WTC11 (cell line): ENCODE data around the gene MFSD12. TPM values are rescaled to one million over a fixed set of nuclear protein-coding genes. Genes with fewer than 3 reads are reported as not detected.

Source experiments
- ATAC-seq: fragments of 200-7000 bp; cut with Tn5 transposase; 2 replicates; pipeline ENCODE4 v1.10.0; 2021; ENCODE audit warnings: mild to moderate bottlenecking, moderate library complexity
- CTCF ChIA-PET: fragments of 300-600 bp; sonication (Branson Sonifier 250); formaldehyde crosslinking; loops from one replicate; lab custom pipeline; 2021; ENCODE audit warnings: antibody characterized with exemption; lab: Charles Lee
- POLR2A ChIA-PET: fragments of 350-600 bp; sonication (Branson Sonifier 250); formaldehyde crosslinking; loops from one replicate; lab custom pipeline; 2021; ENCODE audit warnings: antibody characterized with exemption; lab: Charles Lee
- DNase-seq: peaks from one replicate; pipeline ENCODE4 v3.0.0; 2021; ENCODE audit warnings: low spot score
- H3K27ac Mint-ChIP-seq: 2 replicates; pipeline ENCODE4 v1.8.0; 2021; ENCODE audit warnings: mixed read lengths
- H3K27me3 Mint-ChIP-seq: 2 replicates; pipeline ENCODE4 v1.8.0; 2021; ENCODE audit warnings: low read depth, mild to moderate bottlenecking, moderate library complexity, mixed read lengths
- H3K36me3 Mint-ChIP-seq: 2 replicates; pipeline ENCODE4 v1.8.0; 2021; ENCODE audit warnings: mixed read lengths
- H3K4me1 Mint-ChIP-seq: 2 replicates; pipeline ENCODE4 v1.8.0; 2022; ENCODE audit warnings: mixed read lengths
- H3K4me3 Mint-ChIP-seq: 2 replicates; pipeline ENCODE4 v1.8.0; 2021; ENCODE audit warnings: mild to moderate bottlenecking, moderate library complexity, mixed read lengths
- H3K9me3 Mint-ChIP-seq: 2 replicates; pipeline ENCODE4 v1.8.0; 2021; ENCODE audit warnings: mixed read lengths
- CBFB ChIP-seq: sonication (generic); formaldehyde crosslinking; IDR thresholded peaks from 2 replicates; pipeline ENCODE4 v1.8.1; 2022; ENCODE audit warnings: mild to moderate bottlenecking, low read depth, missing genetic modification reagents
- ELF4 ChIP-seq: sonication (generic); formaldehyde crosslinking; IDR thresholded peaks from 2 replicates; pipeline ENCODE4 v1.8.1; 2022; ENCODE audit warnings: low read depth, mild to moderate bottlenecking, moderate library complexity, missing genetic modification reagents
- FOXP1 ChIP-seq: sonication (generic); formaldehyde crosslinking; IDR thresholded peaks from 2 replicates; pipeline ENCODE4 v1.8.0; 2022; ENCODE audit warnings: missing genetic modification reagents, mild to moderate bottlenecking, moderate library complexity, borderline replicate concordance
- GABPB1 ChIP-seq: sonication (generic); formaldehyde crosslinking; IDR thresholded peaks from 2 replicates; pipeline ENCODE4 v1.8.1; 2023; ENCODE audit warnings: mild to moderate bottlenecking, missing genetic modification reagents
- HMGA2 ChIP-seq: fragments of 250-450 bp; sonication (Bioruptor Pico); IDR thresholded peaks from 2 replicates; pipeline ENCODE4 v1.4.0; 2021; ENCODE audit warnings: mild to moderate bottlenecking, moderate library complexity
- IRF2 ChIP-seq: sonication (generic); formaldehyde crosslinking; IDR thresholded peaks from 2 replicates; pipeline ENCODE4 v1.8.0; 2022; ENCODE audit warnings: low read depth, missing genetic modification reagents, borderline replicate concordance
- JAZF1 ChIP-seq: fragments of 250-450 bp; sonication (Bioruptor Pico); IDR thresholded peaks from 2 replicates; pipeline ENCODE4 v1.9.0; 2021; ENCODE audit warnings: moderate library complexity, mild to moderate bottlenecking, inconsistent platforms
- KAT7 ChIP-seq: sonication (generic); formaldehyde crosslinking; IDR thresholded peaks from 2 replicates; pipeline ENCODE4 v1.8.1; 2023; ENCODE audit warnings: missing genetic modification reagents, mild to moderate bottlenecking, borderline replicate concordance
- NFATC4 ChIP-seq: fragments of 250-450 bp; sonication (Bioruptor Pico); IDR thresholded peaks from 2 replicates; pipeline ENCODE4 v1.9.0; 2021; ENCODE audit warnings: mild to moderate bottlenecking
- NFYB ChIP-seq: sonication (generic); formaldehyde crosslinking; conservative IDR thresholded peaks from 2 replicates; pipeline ENCODE4 v1.8.0; 2022; ENCODE audit warnings: low read depth, missing genetic modification reagents
- NR1H2 ChIP-seq: sonication (generic); formaldehyde crosslinking; IDR thresholded peaks from 2 replicates; pipeline ENCODE4 v1.9.0; 2021; ENCODE audit warnings: mild to moderate bottlenecking, moderate library complexity, missing genetic modification reagents
- NR2C2 ChIP-seq: sonication (generic); formaldehyde crosslinking; IDR thresholded peaks from 2 replicates; pipeline ENCODE4 v1.8.0; 2022; ENCODE audit warnings: mild to moderate bottlenecking, missing genetic modification reagents
- OVOL2 ChIP-seq: fragments of 250-450 bp; sonication (Bioruptor Pico); IDR thresholded peaks from 2 replicates; pipeline ENCODE4 v1.9.0; 2021; ENCODE audit warnings: mild to moderate bottlenecking, borderline replicate concordance
- PRRX2 ChIP-seq: fragments of 250-450 bp; sonication (Bioruptor Pico); IDR thresholded peaks from 2 replicates; pipeline ENCODE4 v1.8.0; 2021; ENCODE audit warnings: mild to moderate bottlenecking
- RORB ChIP-seq: fragments of 250-450 bp; sonication (Bioruptor Pico); IDR thresholded peaks from 2 replicates; pipeline ENCODE4 v1.9.0; 2021; ENCODE audit warnings: mild to moderate bottlenecking
- SMAD4 ChIP-seq: sonication (generic); formaldehyde crosslinking; IDR thresholded peaks from 2 replicates; pipeline ENCODE4 v1.8.0; 2022; ENCODE audit warnings: mild to moderate bottlenecking, missing genetic modification reagents
- ZNF121 ChIP-seq: sonication (generic); formaldehyde crosslinking; IDR thresholded peaks from 2 replicates; pipeline ENCODE4 v1.8.0; 2023; ENCODE audit warnings: missing genetic modification reagents
- ZNF219 ChIP-seq: sonication (generic); formaldehyde crosslinking; IDR thresholded peaks from 2 replicates; pipeline ENCODE4 v1.8.0; 2023; ENCODE audit warnings: missing genetic modification reagents, mild to moderate bottlenecking, borderline replicate concordance
- ZNF396 ChIP-seq: fragments of 250-450 bp; sonication (Bioruptor Pico); IDR thresholded peaks from 2 replicates; pipeline ENCODE4 v1.8.0; 2021; ENCODE audit warnings: mild to moderate bottlenecking, moderate library complexity, borderline replicate concordance
- ZNF423 ChIP-seq: fragments of 250-450 bp; sonication (Bioruptor Pico); IDR thresholded peaks from 2 replicates; pipeline ENCODE4 v2.1.2; 2022; ENCODE audit warnings: mild to moderate bottlenecking, moderate library complexity
- total RNA-seq: library from RNA; stranded (reverse); gene quantifications from 3 replicates; pipeline ENCODE4 v1.2.3, GENCODE V29; 2021
- TF ChIP-seq, protein P1 (sequence below): sonication (generic); formaldehyde crosslinking; IDR thresholded peaks from 2 replicates; pipeline ENCODE4 v1.8.1; 2023; ENCODE audit warnings: mild to moderate bottlenecking, missing genetic modification reagents, moderate library complexity
- TF ChIP-seq, protein P2 (sequence below): fragments of 250-450 bp; sonication (Bioruptor Pico); IDR thresholded peaks from 2 replicates; pipeline ENCODE4 v1.8.0; 2021; ENCODE audit warnings: mild to moderate bottlenecking
- TF ChIP-seq, protein P3 (sequence below): sonication (generic); formaldehyde crosslinking; IDR thresholded peaks from 2 replicates; pipeline ENCODE4 v1.8.1; 2023; ENCODE audit warnings: mild to moderate bottlenecking, missing genetic modification reagents
- TF ChIP-seq, protein P4 (sequence below): sonication (generic); formaldehyde crosslinking; IDR thresholded peaks from 2 replicates; pipeline ENCODE4 v1.8.0; 2022; ENCODE audit warnings: mild to moderate bottlenecking, missing genetic modification reagents

MFSD12 gene
- total RNA-seq, 1 experiment from 2014 or later = 59.9 TPM

DNA sequence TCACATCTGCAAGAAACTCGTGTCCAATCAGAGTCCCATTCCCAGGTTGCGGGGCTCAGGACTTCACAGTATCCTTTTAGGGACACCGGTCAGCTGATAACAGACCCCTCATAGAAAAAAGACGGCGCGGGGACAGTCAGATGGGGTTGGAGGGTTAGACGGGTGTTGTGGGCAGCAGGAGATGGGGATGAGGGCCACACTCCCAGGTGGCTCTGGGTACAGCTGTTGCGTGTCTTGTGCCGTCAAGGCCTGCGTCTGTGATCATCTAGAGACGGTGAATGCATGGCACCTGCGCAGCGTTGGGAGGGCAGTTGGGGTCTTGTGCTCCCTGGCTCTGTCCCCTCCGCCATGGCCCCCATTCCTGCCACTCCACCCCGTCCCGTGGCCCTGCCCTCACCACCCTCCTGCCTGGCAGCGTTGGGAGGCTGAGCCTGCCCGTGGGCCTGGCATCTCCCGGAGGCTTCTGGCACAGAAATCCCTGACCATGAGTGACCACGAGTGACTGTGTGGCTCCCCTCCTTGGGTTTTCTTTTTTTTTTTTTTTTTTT is 32.4 kb downstream of the MFSD12 start:
- H3K27ac Mint-ChIP-seq = no peak overlapping the region
- CTCF ChIA-PET = interaction anchor here (1.8 to 2.1 kb wide), 2 partner anchors 17 to 50 kb away, joined by 6 to 8 read pairs; no protein-coding TSS in a partner anchor

DNA sequence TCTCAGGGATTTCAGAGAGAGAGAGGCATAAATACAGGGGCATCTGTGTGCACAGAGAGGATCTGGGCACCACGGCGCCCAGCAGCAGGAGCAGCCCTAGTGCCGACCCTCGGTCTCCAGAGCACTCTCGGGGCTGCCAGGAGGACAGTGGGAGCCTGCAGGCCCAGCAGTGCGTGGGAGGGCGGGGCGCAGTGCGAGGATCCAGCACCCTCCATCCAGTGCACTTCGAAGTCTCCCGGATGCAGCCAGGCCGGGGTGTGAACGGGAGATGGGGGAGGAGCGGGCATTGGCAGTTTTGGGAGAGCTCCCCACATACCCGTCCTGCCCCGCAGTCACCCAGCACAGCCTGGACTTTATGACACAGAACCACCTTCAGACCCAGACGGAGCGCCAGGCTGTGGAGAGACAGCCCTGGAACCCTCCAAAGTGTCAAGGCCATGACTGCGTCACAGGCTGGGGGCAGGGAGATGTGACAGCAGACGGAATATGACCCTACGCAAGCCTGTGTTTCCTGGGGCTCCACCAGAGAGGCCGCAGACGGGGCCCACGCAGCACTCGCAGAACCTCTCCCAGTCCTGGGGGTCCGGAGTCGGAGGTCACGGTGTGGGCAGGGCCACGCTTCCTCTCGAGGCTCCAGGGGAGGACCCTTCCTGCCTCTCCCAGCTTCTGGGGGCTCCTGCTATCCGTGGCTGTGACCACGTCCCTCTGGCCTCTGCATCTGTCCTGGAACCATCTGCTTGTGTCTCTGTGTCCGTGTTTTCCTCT is 33.1 kb downstream of the MFSD12 start:
- no peak for ATAC-seq
- H3K27me3 Mint-ChIP-seq = no peaks in the 10 kb centered on the region
- CTCF ChIA-PET = interaction anchor here (1.1 kb wide), 1 partner anchor 21 kb away, joined by 3 read pairs; no protein-coding TSS in a partner anchor
- no peak overlapping the region for H3K4me3 Mint-ChIP-seq
- no peak for DNase-seq
- H3K27ac Mint-ChIP-seq = peak overlapping the region; percentile 76; the same call in 1 of the 2 replicates
- POLR2A ChIA-PET = no interaction called here
- H3K4me1 Mint-ChIP-seq = peaks cover 16% of the 10 kb centered on the region
- no peaks in the 10 kb centered on the region for H3K9me3 Mint-ChIP-seq
- H3K36me3 Mint-ChIP-seq = peaks cover 10% of the 10 kb centered on the region
- TF ChIP-seq KAT7 (CRISPR knock-in tag) = no peak
- TF ChIP-seq, all 79 proteins: peak for 0

More for the DNA sequence above, 32.4 kb downstream of the MFSD12 start:
- TF ChIP-seq OVOL2 (CRISPR knock-in tag) = no peak
- TF ChIP-seq, protein P1, sequence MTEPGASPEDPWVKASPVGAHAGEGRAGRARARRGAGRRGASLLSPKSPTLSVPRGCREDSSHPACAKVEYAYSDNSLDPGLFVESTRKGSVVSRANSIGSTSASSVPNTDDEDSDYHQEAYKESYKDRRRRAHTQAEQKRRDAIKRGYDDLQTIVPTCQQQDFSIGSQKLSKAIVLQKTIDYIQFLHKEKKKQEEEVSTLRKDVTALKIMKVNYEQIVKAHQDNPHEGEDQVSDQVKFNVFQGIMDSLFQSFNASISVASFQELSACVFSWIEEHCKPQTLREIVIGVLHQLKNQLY = no peak
- no peak for TF ChIP-seq ZNF423 (CRISPR knock-in tag)
- no peak for TF ChIP-seq FOXP1
- no peak for TF ChIP-seq ELF4 (CRISPR knock-in tag)
- no peak for TF ChIP-seq NR2C2 (CRISPR knock-in tag)
- no peak for TF ChIP-seq GABPB1 (CRISPR knock-in tag)
- no peak for TF ChIP-seq ZNF219 (CRISPR knock-in tag)
- no peak for TF ChIP-seq RORB (CRISPR knock-in tag)
- TF ChIP-seq HMGA2 (CRISPR knock-in tag) = no peak
- TF ChIP-seq ZNF396 (CRISPR knock-in tag) = no peak
- TF ChIP-seq, protein P2, sequence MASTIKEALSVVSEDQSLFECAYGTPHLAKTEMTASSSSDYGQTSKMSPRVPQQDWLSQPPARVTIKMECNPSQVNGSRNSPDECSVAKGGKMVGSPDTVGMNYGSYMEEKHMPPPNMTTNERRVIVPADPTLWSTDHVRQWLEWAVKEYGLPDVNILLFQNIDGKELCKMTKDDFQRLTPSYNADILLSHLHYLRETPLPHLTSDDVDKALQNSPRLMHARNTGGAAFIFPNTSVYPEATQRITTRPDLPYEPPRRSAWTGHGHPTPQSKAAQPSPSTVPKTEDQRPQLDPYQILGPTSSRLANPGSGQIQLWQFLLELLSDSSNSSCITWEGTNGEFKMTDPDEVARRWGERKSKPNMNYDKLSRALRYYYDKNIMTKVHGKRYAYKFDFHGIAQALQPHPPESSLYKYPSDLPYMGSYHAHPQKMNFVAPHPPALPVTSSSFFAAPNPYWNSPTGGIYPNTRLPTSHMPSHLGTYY (CRISPR knock-in tag) = no peak
- TF ChIP-seq, protein P3, sequence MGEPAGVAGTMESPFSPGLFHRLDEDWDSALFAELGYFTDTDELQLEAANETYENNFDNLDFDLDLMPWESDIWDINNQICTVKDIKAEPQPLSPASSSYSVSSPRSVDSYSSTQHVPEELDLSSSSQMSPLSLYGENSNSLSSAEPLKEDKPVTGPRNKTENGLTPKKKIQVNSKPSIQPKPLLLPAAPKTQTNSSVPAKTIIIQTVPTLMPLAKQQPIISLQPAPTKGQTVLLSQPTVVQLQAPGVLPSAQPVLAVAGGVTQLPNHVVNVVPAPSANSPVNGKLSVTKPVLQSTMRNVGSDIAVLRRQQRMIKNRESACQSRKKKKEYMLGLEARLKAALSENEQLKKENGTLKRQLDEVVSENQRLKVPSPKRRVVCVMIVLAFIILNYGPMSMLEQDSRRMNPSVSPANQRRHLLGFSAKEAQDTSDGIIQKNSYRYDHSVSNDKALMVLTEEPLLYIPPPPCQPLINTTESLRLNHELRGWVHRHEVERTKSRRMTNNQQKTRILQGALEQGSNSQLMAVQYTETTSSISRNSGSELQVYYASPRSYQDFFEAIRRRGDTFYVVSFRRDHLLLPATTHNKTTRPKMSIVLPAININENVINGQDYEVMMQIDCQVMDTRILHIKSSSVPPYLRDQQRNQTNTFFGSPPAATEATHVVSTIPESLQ (CRISPR knock-in tag) = no peak
- no peak for TF ChIP-seq NR1H2
- no peak for TF ChIP-seq IRF2 (CRISPR knock-in tag)
- TF ChIP-seq PRRX2 = no peak
- TF ChIP-seq, all 79 proteins: peak for 0
- DNase-seq (no peak), ATAC-seq (no peak)
- Mint-ChIP-seq H3K27me3 (no peaks in the 10 kb centered on the region), H3K4me3 (no peak overlapping the region), H3K4me1 (peaks cover 9% of the 10 kb centered on the region), H3K36me3 (peaks cover 10% of the 10 kb centered on the region), H3K9me3 (no peaks in the 10 kb centered on the region)
- POLR2A ChIA-PET = no interaction called here

DNA sequence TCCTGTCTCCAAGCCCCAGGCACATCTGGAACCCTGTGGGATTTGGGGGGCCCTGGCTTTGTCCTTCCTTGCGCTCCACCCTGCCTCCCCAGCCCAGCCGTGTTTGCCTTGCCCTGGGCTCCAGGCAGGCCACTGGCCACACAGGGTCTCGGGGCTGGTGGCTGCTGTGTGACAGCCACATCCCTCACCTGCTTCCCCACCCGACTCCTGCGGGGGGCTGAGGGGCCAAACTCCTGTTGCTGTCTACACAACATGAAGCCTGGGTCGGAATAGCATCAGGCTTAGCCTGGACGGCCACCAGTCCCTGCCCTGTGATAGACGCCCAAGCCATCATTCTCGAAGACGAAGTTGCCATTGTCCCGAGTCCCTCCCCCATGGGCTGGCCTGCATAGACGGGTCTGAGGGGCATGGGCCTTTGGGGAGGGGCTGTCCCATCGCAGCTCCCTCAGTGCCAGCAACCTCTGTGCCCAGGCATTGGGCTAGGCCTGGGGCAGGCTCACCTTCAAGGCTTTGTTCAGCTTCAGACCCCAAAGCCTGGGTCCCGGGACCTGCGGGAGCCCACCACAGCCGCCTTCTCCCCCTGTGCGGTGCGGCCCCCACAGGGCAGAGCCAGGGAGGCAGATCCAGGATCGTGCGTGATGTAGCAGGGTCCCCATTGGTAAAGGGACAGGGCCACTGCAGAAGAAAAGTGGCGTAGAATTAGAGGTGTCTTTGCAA is 33.9 kb downstream of the MFSD12 start:
- no peak for ATAC-seq
- DNase-seq = no peak
- no peaks in the 10 kb centered on the region for H3K9me3 Mint-ChIP-seq
- POLR2A ChIA-PET = no interaction called here
- no peaks in the 10 kb centered on the region for H3K27me3 Mint-ChIP-seq
- H3K4me1 Mint-ChIP-seq = peaks cover 23% of the 10 kb centered on the region
- CTCF ChIA-PET = interaction anchor here (1.1 kb wide), 1 partner anchor 22 kb away, joined by 3 read pairs; no protein-coding TSS in a partner anchor
- H3K4me3 Mint-ChIP-seq = no peak overlapping the region
- H3K36me3 Mint-ChIP-seq = peaks cover 10% of the 10 kb centered on the region
- H3K27ac Mint-ChIP-seq = peak overlapping the region; percentile 76
- TF ChIP-seq ELF4 (CRISPR knock-in tag) = no peak
- TF ChIP-seq JAZF1 (CRISPR knock-in tag) = no peak
- TF ChIP-seq SMAD4 = no peak
- TF ChIP-seq NR1H2 = no peak
- TF ChIP-seq, protein P3 (CRISPR knock-in tag) = no peak
- no peak for TF ChIP-seq NFYB (CRISPR knock-in tag)
- no peak for TF ChIP-seq NFATC4 (CRISPR knock-in tag)
- TF ChIP-seq ZNF121 = no peak
- TF ChIP-seq, protein P4, sequence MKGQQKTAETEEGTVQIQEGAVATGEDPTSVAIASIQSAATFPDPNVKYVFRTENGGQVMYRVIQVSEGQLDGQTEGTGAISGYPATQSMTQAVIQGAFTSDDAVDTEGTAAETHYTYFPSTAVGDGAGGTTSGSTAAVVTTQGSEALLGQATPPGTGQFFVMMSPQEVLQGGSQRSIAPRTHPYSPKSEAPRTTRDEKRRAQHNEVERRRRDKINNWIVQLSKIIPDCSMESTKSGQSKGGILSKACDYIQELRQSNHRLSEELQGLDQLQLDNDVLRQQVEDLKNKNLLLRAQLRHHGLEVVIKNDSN (CRISPR knock-in tag) = no peak
- no peak for TF ChIP-seq ZNF219 (CRISPR knock-in tag)
- TF ChIP-seq CBFB = no peak
